WTC11 (cell line): Measurements from ENCODE around the gene ANO4. TPM values are rescaled to one million over a fixed set of nuclear protein-coding genes. Genes with fewer than 3 reads are reported as not detected.

Experiments used
- ATAC-seq: fragments of 200-7000 bp; cut with Tn5 transposase; 2 replicates; pipeline ENCODE4 v1.10.0; 2021; ENCODE audit warnings: mild to moderate bottlenecking, moderate library complexity
- CTCF ChIA-PET: fragments of 300-600 bp; sonication (Branson Sonifier 250); formaldehyde crosslinking; loops from one replicate; lab custom pipeline; 2021; ENCODE audit warnings: antibody characterized with exemption; lab: Charles Lee
- POLR2A ChIA-PET: fragments of 350-600 bp; sonication (Branson Sonifier 250); formaldehyde crosslinking; loops from one replicate; lab custom pipeline; 2021; ENCODE audit warnings: antibody characterized with exemption; lab: Charles Lee
- DNase-seq: peaks from one replicate; pipeline ENCODE4 v3.0.0; 2021; ENCODE audit warnings: low spot score
- H3K27ac Mint-ChIP-seq: 2 replicates; pipeline ENCODE4 v1.8.0; 2021; ENCODE audit warnings: mixed read lengths
- H3K27me3 Mint-ChIP-seq: 2 replicates; pipeline ENCODE4 v1.8.0; 2021; ENCODE audit warnings: low read depth, mild to moderate bottlenecking, moderate library complexity, mixed read lengths
- H3K36me3 Mint-ChIP-seq: 2 replicates; pipeline ENCODE4 v1.8.0; 2021; ENCODE audit warnings: mixed read lengths
- H3K4me1 Mint-ChIP-seq: 2 replicates; pipeline ENCODE4 v1.8.0; 2022; ENCODE audit warnings: mixed read lengths
- H3K4me3 Mint-ChIP-seq: 2 replicates; pipeline ENCODE4 v1.8.0; 2021; ENCODE audit warnings: mild to moderate bottlenecking, moderate library complexity, mixed read lengths
- H3K9me3 Mint-ChIP-seq: 2 replicates; pipeline ENCODE4 v1.8.0; 2021; ENCODE audit warnings: mixed read lengths
- AFF4 ChIP-seq: sonication (generic); formaldehyde crosslinking; IDR thresholded peaks from 2 replicates; pipeline ENCODE4 v1.8.1; 2023; ENCODE audit warnings: mild to moderate bottlenecking, missing genetic modification reagents, borderline replicate concordance
- AR ChIP-seq: fragments of 250-450 bp; sonication (Bioruptor Pico); IDR thresholded peaks from 2 replicates; pipeline ENCODE4 v1.9.0; 2021; ENCODE audit warnings: mild to moderate bottlenecking
- CREM ChIP-seq: sonication (generic); formaldehyde crosslinking; IDR thresholded peaks from 2 replicates; pipeline ENCODE4 v1.8.1; 2022; ENCODE audit warnings: mild to moderate bottlenecking, missing genetic modification reagents, moderate library complexity
- E2F4 ChIP-seq: sonication (generic); formaldehyde crosslinking; IDR thresholded peaks from 2 replicates; pipeline ENCODE4 v1.8.1; 2022; ENCODE audit warnings: low read depth, mild to moderate bottlenecking, moderate library complexity, missing genetic modification reagents, borderline replicate concordance
- FOXK1 ChIP-seq: sonication (generic); formaldehyde crosslinking; IDR thresholded peaks from 2 replicates; pipeline ENCODE4 v1.8.0; 2022; ENCODE audit warnings: mild to moderate bottlenecking, moderate library complexity, missing genetic modification reagents
- MAX ChIP-seq: sonication (generic); formaldehyde crosslinking; IDR thresholded peaks from 2 replicates; pipeline ENCODE4 v1.8.0; 2022; ENCODE audit warnings: mild to moderate bottlenecking, missing genetic modification reagents
- MXD4 ChIP-seq: fragments of 250-450 bp; sonication (Bioruptor Pico); IDR thresholded peaks from 2 replicates; pipeline ENCODE4 v1.8.0; 2021; ENCODE audit warnings: mild to moderate bottlenecking, moderate library complexity, borderline replicate concordance
- NFYB ChIP-seq: sonication (generic); formaldehyde crosslinking; conservative IDR thresholded peaks from 2 replicates; pipeline ENCODE4 v1.8.0; 2022; ENCODE audit warnings: low read depth, missing genetic modification reagents
- PREB ChIP-seq: sonication (generic); formaldehyde crosslinking; IDR thresholded peaks from 2 replicates; pipeline ENCODE4 v1.8.1; 2022; ENCODE audit warnings: mild to moderate bottlenecking, missing genetic modification reagents, moderate library complexity, borderline replicate concordance
- TP53 ChIP-seq: sonication (generic); formaldehyde crosslinking; IDR thresholded peaks from 2 replicates; pipeline ENCODE4 v1.8.1; 2023; ENCODE audit warnings: mild to moderate bottlenecking, missing genetic modification reagents
- USF1 ChIP-seq: sonication (generic); formaldehyde crosslinking; IDR thresholded peaks from 2 replicates; pipeline ENCODE4 v1.8.0; 2022; ENCODE audit warnings: mild to moderate bottlenecking, missing genetic modification reagents
- ZNF219 ChIP-seq: sonication (generic); formaldehyde crosslinking; IDR thresholded peaks from 2 replicates; pipeline ENCODE4 v1.8.0; 2023; ENCODE audit warnings: missing genetic modification reagents, mild to moderate bottlenecking, borderline replicate concordance
- ZNF425 ChIP-seq: fragments of 250-450 bp; sonication (Bioruptor Pico); conservative IDR thresholded peaks from 2 replicates; pipeline ENCODE4 v1.9.0; 2021; ENCODE audit warnings: mild to moderate bottlenecking
- total RNA-seq: library from RNA; stranded (reverse); gene quantifications from 3 replicates; pipeline ENCODE4 v1.2.3, GENCODE V29; 2021

Gene ANO4
- total RNA-seq, 1 experiment from 2014 or later = 2.6 TPM

- TF ChIP-seq USF1 (CRISPR knock-in tag) (no peak), AFF4 (no peak), FOXK1 (CRISPR knock-in tag) (no peak), NFYB (no peak), MAX (CRISPR knock-in tag) (no peak), MXD4 (CRISPR knock-in tag) (no peak), ZNF425 (CRISPR knock-in tag) (no peak), E2F4 (no peak), AR (CRISPR knock-in tag) (no peak), ZNF219 (CRISPR knock-in tag) (no peak), TP53 (CRISPR knock-in tag) (no peak), CREM (no peak), PREB (CRISPR knock-in tag) (no peak)
- TF ChIP-seq, all 79 proteins: peak for 0
- no peak for DNase-seq
- CTCF ChIA-PET = no interaction called here
- no peaks in the 10 kb centered on the region for H3K36me3 Mint-ChIP-seq
- peaks cover 3% of the 10 kb centered on the region for H3K27me3 Mint-ChIP-seq
- no peak overlapping the region for H3K4me3 Mint-ChIP-seq
- peak overlapping the region; percentile 52; the same call in 1 of the 2 replicates for H3K27ac Mint-ChIP-seq
- H3K4me1 Mint-ChIP-seq = peaks cover 42% of the 10 kb centered on the region
- no peak for ATAC-seq
- POLR2A ChIA-PET = no interaction called here
- H3K9me3 Mint-ChIP-seq = no peaks in the 10 kb centered on the region
These were observed 177.5 kb downstream of the ANO4 start for GRCh38 chr12:100972121-100972520.
